Measurements from ENCODE around the gene DGKB.

DNA sequence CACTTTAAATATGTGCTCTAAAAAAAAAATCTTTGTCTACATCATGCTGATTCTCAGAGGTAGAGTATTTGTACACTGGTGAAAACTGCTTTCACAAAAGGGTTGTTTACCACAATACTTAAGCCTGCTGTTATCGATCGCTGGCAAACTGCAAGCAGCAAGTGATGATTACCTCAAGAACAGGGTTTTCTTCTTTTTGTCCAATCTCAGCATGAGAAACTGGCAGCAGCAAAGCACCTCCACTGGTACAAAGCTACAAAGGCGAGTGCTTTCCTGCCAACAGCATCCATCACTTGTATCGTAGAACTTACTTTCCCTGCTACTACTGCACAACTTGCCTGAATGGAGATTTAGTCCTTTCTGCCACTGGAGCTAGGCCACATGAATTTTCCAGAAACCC, 276.5 kb downstream of the DGKB start:
- TF ChIP-seq, protein P1, sequence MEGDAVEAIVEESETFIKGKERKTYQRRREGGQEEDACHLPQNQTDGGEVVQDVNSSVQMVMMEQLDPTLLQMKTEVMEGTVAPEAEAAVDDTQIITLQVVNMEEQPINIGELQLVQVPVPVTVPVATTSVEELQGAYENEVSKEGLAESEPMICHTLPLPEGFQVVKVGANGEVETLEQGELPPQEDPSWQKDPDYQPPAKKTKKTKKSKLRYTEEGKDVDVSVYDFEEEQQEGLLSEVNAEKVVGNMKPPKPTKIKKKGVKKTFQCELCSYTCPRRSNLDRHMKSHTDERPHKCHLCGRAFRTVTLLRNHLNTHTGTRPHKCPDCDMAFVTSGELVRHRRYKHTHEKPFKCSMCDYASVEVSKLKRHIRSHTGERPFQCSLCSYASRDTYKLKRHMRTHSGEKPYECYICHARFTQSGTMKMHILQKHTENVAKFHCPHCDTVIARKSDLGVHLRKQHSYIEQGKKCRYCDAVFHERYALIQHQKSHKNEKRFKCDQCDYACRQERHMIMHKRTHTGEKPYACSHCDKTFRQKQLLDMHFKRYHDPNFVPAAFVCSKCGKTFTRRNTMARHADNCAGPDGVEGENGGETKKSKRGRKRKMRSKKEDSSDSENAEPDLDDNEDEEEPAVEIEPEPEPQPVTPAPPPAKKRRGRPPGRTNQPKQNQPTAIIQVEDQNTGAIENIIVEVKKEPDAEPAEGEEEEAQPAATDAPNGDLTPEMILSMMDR (IDR thresholded peaks at IDR 0.05): no peak
- no peak for TF ChIP-seq EZH2phosphoT487 (IDR thresholded peaks at IDR 0.05)
